ENCODE data around the gene DNAH17.

GRCh38 chr17:78401891-78402290 lies 175.3 kb downstream of the DNAH17 start:
- TF ChIP-seq CTCF (IDR thresholded peaks at IDR 0.05) (no peak), POLR2A (IDR thresholded peaks at IDR 0.05) (no peak)

Measured in lower leg skin (tissue), 3 donors.